Epithelial cell of umbilical artery (primary cell): ENCODE measurements around the gene ZFX. TPM values are rescaled to one million over a fixed set of nuclear protein-coding genes. Genes with fewer than 3 reads are reported as not detected.

Experiments
- total RNA-seq: library from RNA; depleted of rRNA; stranded (reverse); fragments of >200 nt; gene quantifications from 2 replicates; pipeline ENCODE4 v1.2.3, GENCODE V29; 2014

Gene ZFX
- total RNA-seq, result 39.0 and 81.3 TPM in 2 replicates

GRCh38 chrX:24149351-24150050, at the start of gene ZFX:
TSS of gene ZFX (plus strand) at chrX:24149729. CDS start at chrX:24172743, 23,014 bp downstream.

Other genes with a start within 250 kb of the ZFX start
- 12.7 and 13.5 TPM in 2 replicates for gene APOO, start 241.8 kb upstream of the ZFX start, total RNA-seq
- gene CXorf58, start 241.7 kb upstream of the ZFX start, total RNA-seq, result not detected in 2 replicates
- 5.2 and 5.3 TPM in 2 replicates for gene KLHL15, start 122.5 kb upstream of the ZFX start, total RNA-seq
- gene EIF2S3, start 94.8 kb upstream of the ZFX start, total RNA-seq, result 328 and 381 TPM in 2 replicates
- not detected in 2 replicates for gene SUPT20HL2, start 164.3 kb downstream of the ZFX start, total RNA-seq
- not detected in 2 replicates for gene SUPT20HL1, start 210.9 kb downstream of the ZFX start, total RNA-seq